Putamen (tissue), 1 donor: ENCODE measurements around the gene PLXNA4.

ENCODE experiments used
- DNase-seq: peaks from one replicate; pipeline ENCODE4 v3.0.0-alpha.2; 2016; ENCODE audit warnings: low spot score

Gene PLXNA4

GRCh38 chr7:132140341-132140740 lies 435.9 kb downstream of the PLXNA4 start:
- DNase-seq = no peak

- DNase-seq = no peak
Observed at GRCh38 chr7:132138817-132139216, 437.5 kb downstream of the PLXNA4 start.

DNA sequence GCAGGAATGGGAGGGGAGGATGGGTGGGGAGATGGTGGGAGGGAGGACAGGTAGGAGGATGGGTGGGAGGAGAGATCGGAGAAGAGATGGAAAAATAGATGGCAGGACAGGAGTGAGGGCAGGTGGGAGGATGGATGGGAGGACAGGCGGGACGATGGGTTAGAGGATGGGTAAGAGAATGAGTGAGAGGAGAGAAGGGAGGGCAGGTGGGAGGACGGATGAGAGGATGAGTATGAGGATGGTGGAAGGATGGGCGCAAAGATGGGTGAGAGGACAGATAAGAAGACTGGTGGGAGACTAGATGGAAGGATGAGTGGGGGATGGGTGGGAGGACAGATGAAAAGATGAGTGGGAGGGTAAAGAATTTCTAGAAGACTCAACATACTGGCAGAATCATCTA lies 438.6 kb downstream of the PLXNA4 start:
- no peak for DNase-seq

DNA sequence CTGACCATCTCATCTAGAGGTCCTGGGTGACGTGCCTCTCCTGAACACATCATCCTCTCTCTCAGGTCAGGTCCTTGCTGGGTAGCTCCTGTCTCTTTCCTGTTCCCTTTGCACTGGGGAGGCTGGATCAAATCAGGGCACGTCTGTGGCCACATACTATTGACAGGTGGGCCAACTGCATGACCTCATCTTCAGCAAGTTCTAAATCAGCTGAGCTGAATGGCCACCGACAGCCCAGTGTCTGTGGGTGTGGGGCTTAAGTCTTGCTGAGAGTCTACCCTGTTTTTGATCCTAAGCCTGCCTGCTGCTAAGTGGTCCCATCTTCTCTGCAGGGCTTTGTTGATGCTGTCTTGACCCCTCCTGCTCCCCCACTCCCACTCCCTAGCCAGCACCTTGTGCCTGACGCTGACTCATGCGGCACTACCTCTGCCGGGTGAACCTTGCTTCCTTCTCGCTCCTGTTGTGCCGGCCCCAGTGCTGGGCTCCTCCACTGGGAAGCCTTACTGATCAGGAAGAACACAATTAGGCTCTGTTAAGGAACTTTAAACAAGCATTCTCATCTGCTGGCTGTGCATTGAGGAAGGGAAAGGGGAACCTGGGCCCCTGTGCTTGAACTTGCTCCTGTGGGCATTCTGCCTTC lies 440.4 kb downstream of the PLXNA4 start:
- DNase-seq = no peak

DNA sequence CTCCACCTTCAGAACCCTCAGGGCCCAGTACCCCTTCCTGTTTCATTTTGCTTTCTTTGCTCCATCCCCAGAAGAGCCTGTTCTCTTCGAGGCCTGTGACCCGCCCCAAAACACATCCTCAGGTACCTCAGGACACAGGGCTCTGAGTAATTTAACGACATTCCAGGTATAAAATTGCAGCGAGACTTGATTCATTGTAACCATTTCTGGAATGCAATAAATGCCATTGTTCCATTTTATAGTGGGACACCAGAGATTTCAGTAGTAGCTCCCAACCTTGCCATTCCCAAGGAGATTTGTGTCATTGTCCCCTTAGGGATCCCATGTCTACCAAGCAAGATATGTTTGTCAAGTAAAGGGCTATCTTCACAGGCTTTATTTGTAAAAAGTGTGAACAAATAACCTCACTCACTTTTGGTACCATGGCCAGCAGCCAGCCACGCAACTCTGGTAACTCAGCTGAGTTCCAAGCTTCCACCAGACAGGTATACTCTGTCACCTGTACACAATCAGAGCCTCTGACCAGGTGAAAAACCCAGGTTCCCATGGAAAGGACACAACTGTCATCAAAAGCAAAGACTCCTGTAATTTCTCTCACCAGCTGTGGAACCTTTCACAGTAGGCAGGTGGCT lies 441.3 kb downstream of the PLXNA4 start:
- no peak for DNase-seq

DNA sequence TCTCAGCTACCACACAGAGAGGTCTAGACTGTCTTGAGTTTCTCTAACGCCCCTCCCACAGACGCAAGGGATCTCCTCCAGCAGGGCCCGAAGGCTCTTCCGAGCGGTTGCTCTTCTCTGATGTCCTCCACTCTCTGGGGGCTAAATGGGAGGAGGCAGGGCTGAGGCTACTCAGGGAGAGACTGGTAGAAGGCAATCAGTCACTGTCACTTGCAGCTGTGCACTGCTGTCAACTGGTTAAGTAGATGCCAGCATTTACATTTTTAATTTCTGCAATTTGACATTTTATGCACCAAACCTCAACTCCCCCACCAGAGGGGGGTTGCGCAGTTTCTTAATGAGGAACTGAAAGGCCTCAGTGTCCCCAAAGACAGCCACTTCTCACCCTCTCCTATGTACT lies 442.8 kb downstream of the PLXNA4 start:
- DNase-seq = no peak

DNA sequence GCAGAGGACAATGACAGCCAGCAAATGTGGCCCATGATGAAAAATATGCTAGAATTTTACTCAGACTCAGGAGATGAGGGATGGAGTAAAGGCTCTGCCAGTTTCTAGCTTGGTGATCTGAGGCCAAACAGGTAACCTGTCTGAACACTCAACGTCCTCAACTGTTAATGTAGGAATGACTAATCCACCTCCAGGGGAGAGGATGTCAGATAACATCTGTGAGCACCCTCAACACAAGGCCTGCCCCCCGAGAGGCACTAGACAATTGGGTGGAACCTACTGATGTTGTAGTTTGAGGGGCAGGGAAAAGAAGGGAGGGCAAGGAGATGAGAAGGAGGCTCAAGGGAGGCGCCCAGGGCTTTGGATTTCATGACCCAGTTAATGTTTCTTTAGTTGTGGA lies 445.1 kb downstream of the PLXNA4 start:
- DNase-seq = no peak

DNA sequence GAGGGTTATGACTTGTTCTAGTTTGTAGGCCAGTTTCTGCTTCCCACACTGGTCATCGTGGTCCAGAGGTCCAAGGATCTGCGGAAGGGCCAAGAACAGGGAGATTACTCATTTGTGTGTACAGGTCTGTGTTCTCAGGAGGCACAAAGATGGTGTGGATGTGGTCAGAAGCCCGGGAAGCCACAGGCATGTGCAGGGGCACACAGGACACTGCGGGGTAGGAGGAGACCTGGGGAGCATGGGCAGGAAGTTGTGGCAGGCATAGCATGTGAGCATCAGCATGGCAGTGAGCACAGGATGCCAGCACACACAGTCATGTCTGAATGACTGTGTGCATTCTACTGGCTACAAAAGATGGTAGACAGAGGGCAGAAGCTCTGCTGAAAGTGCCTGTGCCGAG lies 445.8 kb downstream of the PLXNA4 start:
- no peak for DNase-seq

DNA sequence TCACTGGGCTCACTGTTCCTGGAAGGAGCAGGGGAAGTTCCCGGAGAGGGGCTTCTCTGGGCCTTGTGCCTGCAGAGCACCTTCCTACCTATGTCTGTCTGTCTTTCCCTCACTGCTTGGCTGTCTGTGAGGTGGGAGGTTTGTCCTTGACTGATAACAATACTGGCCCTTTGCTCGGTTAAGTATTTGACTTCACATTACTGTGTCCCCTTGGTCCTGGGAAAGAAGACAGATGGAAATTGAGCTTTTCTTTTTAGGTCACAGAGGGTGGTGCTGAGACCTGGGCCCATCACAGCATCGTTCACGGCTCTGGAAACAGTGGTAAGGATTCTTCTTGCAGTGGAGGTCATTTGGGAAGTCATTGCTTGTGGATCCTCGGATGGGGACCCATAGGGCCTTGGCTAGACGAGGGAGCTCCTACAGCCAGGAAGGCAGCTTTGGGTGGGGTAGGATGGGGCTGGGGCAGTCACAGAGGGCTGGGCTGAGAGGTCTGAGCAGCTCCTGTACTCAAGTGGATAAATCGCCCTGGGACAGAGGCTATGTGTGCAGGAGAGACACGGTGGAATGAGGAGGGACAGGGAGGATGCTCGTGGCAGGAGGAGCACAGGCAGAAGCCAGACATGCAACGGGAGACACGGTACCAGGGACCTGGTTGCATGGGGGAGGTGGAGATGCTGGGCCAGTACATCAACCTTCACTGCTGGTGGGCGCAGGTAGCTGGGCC lies 450.2 kb downstream of the PLXNA4 start:
- DNase-seq = no peak

- DNase-seq = peak; percentile 15
Observed at GRCh38 chr7:132125096-132125495, 451.2 kb downstream of the PLXNA4 start.

GRCh38 chr7:132124575-132124974 lies 451.7 kb downstream of the PLXNA4 start:
- no peak for DNase-seq

DNA sequence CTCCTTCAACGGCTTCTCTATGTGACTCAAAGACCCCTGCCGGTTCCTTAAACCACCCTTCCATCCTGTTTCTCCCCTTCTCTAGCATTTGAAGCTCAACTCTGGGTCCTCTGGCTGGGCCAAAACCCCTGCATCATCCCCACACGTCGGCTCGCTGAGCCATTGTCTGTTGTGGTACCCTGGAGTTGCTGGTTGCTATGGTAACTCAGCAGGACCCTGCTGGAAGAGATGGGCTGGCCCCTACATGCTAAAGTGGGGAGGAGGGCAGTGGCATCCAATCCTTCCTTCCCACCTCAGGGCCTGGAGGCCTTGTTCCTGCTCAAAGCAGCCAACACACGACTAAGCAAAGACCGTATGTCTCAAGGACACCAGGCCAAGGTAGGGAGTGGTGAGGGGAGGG lies 452.5 kb downstream of the PLXNA4 start:
- DNase-seq = no peak

GRCh38 chr7:132122901-132123300 lies 453.4 kb downstream of the PLXNA4 start:
- no peak for DNase-seq

GRCh38 chr7:132121987-132122386 lies 454.3 kb downstream of the PLXNA4 start:
- no peak for DNase-seq

DNA sequence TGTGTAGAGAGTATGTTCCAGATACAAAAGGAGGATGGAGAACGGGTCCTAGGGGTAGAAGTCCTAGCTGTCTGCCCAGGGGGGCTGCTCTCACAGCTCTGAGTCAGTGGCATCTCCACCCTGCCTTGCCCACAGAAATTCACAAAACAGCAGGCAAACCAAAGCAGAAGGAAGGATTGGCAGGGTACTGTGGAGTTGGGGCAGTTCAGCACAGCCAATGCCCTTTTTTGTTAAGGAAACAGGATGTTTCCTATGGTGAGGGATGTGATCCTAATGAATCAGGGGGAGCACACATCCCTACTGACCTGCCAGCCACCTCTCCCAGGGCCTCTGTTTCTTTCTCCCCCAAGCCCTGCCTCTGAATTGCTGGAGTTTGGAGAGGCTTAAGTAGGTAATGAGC lies 457.6 kb downstream of the PLXNA4 start:
- DNase-seq = no peak

- no peak for DNase-seq
Observed at GRCh38 chr7:132117636-132118035, 458.6 kb downstream of the PLXNA4 start.

- no peak for DNase-seq
Observed at GRCh38 chr7:132117181-132117580, 459.1 kb downstream of the PLXNA4 start.

GRCh38 chr7:132116369-132116768 lies 459.9 kb downstream of the PLXNA4 start:
- no peak for DNase-seq

- DNase-seq = no peak
Observed at GRCh38 chr7:132115758-132116157, 460.5 kb downstream of the PLXNA4 start.

DNA sequence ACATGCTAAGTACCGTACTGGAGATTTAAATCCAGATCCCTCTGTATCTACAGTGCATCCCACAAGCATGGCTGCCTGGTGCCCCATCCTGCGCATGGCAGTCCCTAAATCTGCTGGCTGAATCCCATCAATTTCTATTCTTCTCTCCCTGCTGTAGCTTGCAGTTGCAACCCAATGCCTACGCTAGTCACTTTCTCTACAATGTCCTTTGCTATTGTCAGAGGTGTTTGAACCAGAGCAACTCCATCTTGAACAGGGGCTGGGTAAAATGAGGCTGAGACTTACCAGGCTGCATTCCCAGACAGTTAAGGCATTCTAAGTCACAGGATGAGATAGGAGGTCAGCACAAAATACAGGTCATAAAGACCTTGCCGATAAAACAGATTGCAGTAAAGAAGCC lies 461.2 kb downstream of the PLXNA4 start:
- no peak for DNase-seq

DNA sequence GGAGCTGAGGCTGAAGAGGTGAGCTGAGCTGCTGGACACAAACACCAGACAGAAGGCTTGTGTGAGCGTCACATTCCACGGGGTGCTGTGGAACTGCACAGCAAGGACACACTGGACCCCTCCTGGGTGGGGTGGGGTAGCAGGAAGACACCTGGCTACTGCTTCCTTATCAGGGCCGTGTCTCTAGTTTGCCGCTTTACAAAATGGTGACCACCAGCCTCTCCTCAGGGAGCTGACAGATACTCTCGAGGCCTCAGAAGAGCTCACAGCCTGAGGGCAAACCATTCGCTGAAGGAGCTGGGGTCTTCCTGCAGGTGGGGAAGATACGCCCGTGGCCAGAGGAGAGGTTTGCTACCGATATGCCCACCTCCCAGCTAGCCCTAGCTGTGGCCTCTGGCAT lies 461.9 kb downstream of the PLXNA4 start:
- no peak for DNase-seq

- no peak for DNase-seq
Observed at GRCh38 chr7:132113536-132114371, 462.5 kb downstream of the PLXNA4 start.

GRCh38 chr7:132112657-132113056 lies 463.6 kb downstream of the PLXNA4 start:
- DNase-seq = peak; percentile 77
